Transverse colon (tissue), 4 donors: ENCODE measurements around the gene TUBB2A. TPM values are rescaled to one million over a fixed set of nuclear protein-coding genes. Genes with fewer than 3 reads are reported as not detected.
"Not testable (repeated sequence)": the region's sequence is repeated elsewhere in the genome, so short reads cannot be mapped to it uniquely, and the experiment has no call there.

Source experiments
- DNase-seq: peaks from one replicate; pipeline ENCODE4 v3.0.0-alpha.2; 2019
- H3K27ac ChIP-seq, 4 donors: fragments of 200-600 bp; sonication (generic); 2 replicates each; pipeline ENCODE4 v1.5.1; 2016 to 2018; ENCODE audit warnings: inconsistent platforms in 4 of 4
- H3K27me3 ChIP-seq: fragments of 200-600 bp; sonication (generic); 2 replicates; pipeline ENCODE4 v1.5.1; 2017; ENCODE audit warnings: inconsistent platforms
- H3K36me3 ChIP-seq, 4 donors: fragments of 200-600 bp; sonication (generic); 2 replicates each; pipeline ENCODE4 v1.5.1; 2017 to 2019; ENCODE audit warnings: inconsistent platforms in 4 of 4
- H3K4me1 ChIP-seq, 4 donors: fragments of 200-600 bp; sonication (generic); 2 replicates each; pipeline ENCODE4 v1.5.1; 2017 to 2020; ENCODE audit warnings: inconsistent platforms in 4 of 4
- H3K4me3 ChIP-seq, 4 donors: fragments of 200-600 bp; sonication (generic); 1 replicate in 1 of 4; 2 replicates in 3 of 4; pipeline versions ENCODE4 v1.5.1 to v1.6.1; 2017 to 2019; ENCODE audit warnings: inconsistent platforms in 4 of 4
- H3K9me3 ChIP-seq, 2 donors: fragments of 200-600 bp; sonication (generic); 2 replicates each; pipeline ENCODE4 v1.5.1; 2017 to 2019; ENCODE audit warnings: inconsistent platforms in 2 of 2
- EP300 ChIP-seq: sonication (generic); formaldehyde crosslinking; IDR thresholded peaks from one replicate; pipeline ENCODE4 v1.6.1; 2017; ENCODE audit warnings: antibody characterized with exemption, low read depth
- POLR2A ChIP-seq: fragments of 450-650 bp; IDR thresholded peaks from one replicate; pipeline ENCODE4 v1.6.1; 2016; ENCODE audit warnings: antibody characterized with exemption, mild to moderate bottlenecking, moderate library complexity
- POLR2AphosphoS5 ChIP-seq, 3 donors: sonication (generic); formaldehyde crosslinking; IDR thresholded peaks; one replicate each; pipeline ENCODE4 v1.6.1; 2016; ENCODE audit warnings: antibody characterized with exemption in 3 of 3
- WGBS, 2 donors: methylation state at CpG; one replicate each; pipeline ENCODE4 v1.1.5; 2018; ENCODE audit warnings: low coverage in 1 of 2; 5-methylcytosine and 5-hydroxymethylcytosine counted together
- in situ Hi-C, 4 donors: fragments of 200-750 bp; cut with MboI; loops; one replicate each; pipeline versions ENCODE4 v1.15.0 to v1.15.1; 2017; ENCODE audit warnings: low sequenced_read_pairs in 3 of 4, low pct_ligation_motif_present in 1 of 4, low pct_unique_long_range_greater_than_20kb in 1 of 4
- intact Hi-C: fragments of 100-400 bp; cut with DNase I; formaldehyde crosslinking; loops from one replicate; pipeline ENCODE4 v1.15.1; 2023; ENCODE audit warnings: low total_unique reads
- total RNA-seq, 4 donors: library from RNA; depleted of rRNA; stranded (reverse); fragments of >200 nt; gene quantifications; one replicate each; pipeline ENCODE4 v1.1.0, GENCODE V29; 2016
- TF ChIP-seq, protein P1 (sequence below), 5 experiments: fragments of 200-600 bp in 3 of 5; fragments of 450-650 bp in 2 of 5; sonication (generic) in 3 of 5; IDR thresholded peaks; 1 replicate in 2 of 5; 2 replicates in 3 of 5; pipeline ENCODE4 v1.5.1; 2016 to 2017; ENCODE audit warnings: antibody characterized with exemption in 5 of 5, inconsistent platforms in 3 of 5, mild to moderate bottlenecking in 2 of 5, moderate library complexity in 1 of 5

The TUBB2A gene
- total RNA-seq, 4 donors from 2014 or later: 15.4 to 41.0 (median 29.4) TPM

GRCh38 chr6:3171313-3172175, 14.2 kb upstream of the TUBB2A start:
- H3K27ac ChIP-seq, DNase-seq, intact Hi-C loops, H3K27me3 ChIP-seq, H3K4me1 ChIP-seq, H3K36me3 ChIP-seq, in situ Hi-C loops, H3K9me3 ChIP-seq, H3K4me3 ChIP-seq: not testable (repeated sequence)
- 90% methylated on average over 5 to 17 of the region's 17 CpGs for WGBS, 2 donors

DNA sequence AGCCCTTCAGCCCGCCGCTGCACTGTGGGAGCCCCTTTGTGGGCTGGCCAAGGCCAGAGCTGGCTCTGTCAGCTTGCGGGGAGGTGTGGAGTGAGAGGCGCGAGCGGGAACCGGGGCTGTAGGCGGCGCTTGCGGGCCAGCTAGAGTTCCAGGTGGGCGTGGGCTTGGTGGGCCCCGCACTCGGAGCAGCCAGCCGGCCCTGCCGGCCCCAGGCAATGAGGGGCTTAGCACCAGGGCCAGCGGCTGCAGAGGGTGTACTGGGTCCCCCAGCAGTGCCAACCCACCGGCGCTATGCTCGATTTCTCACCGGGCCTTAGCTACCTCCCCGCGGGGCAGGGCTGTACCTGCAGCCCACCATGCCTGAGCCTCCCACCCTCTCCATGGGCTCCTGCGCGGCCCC, 13.3 kb upstream of the TUBB2A start:
- H3K27ac ChIP-seq, DNase-seq, intact Hi-C loops, H3K36me3 ChIP-seq, in situ Hi-C loops, H3K4me3 ChIP-seq, H3K27me3 ChIP-seq, H3K9me3 ChIP-seq, H3K4me1 ChIP-seq: not testable (repeated sequence)
- 100% methylated on average over 11 of the region's 24 CpGs; no CpG with 5 or more reads in 1 of the 2 donors for WGBS, 2 donors

DNA sequence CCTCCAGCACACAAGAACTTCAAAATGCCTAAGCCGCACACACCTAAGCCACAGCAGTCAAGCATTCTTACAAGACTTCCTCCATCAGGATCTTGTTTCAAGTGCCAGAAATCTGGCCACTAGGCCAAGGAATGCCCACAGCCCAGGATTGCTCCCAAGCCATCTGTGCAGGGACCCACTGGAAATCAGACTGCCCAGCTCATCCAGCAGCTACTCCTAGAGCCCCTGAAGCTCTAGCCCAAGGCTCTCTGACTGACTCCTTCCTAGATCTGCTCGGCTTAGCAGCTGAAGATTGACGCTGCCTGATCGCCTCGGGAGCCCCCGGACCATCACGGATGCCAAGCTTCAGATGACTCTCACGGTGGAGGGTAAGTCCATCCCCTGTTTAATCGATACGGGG, 10.7 kb upstream of the TUBB2A start:
- 92 to 100% methylated on average over 1 to 10 of the region's 10 CpGs for WGBS, 2 donors
- H3K9me3 ChIP-seq, DNase-seq, intact Hi-C loops, H3K4me1 ChIP-seq, H3K36me3 ChIP-seq, in situ Hi-C loops, H3K4me3 ChIP-seq, H3K27ac ChIP-seq, H3K27me3 ChIP-seq: not testable (repeated sequence)

- in situ Hi-C loops, H3K27me3 ChIP-seq, H3K4me3 ChIP-seq, H3K36me3 ChIP-seq, H3K27ac ChIP-seq, intact Hi-C loops, H3K9me3 ChIP-seq, DNase-seq: not testable (repeated sequence)
- 91 to 93% methylated on average over 9 to 10 of the region's 10 CpGs for WGBS, 2 donors
- peaks cover 0 to 15% (median 6%) of the 10 kb centered on the region in 4 donors for H3K4me1 ChIP-seq
Observed at GRCh38 chr6:3166535-3167225, 9.3 kb upstream of the TUBB2A start.

- no peaks in the 10 kb centered on the region for H3K9me3 ChIP-seq
- intact Hi-C loops: no loop called here
- in situ Hi-C loops: no loop called here
- peaks cover 0 to 16% (median 6%) of the 10 kb centered on the region in 4 donors for H3K4me1 ChIP-seq
- WGBS, 2 donors: 58 to 75% methylated on average over 6 to 7 of the region's 7 CpGs
- no peak for DNase-seq
- H3K27me3 ChIP-seq: no peaks in the 10 kb centered on the region
- no peak overlapping the region for H3K4me3 ChIP-seq
- TF ChIP-seq EP300 (no peak), POLR2AphosphoS5 (IDR thresholded peaks at IDR 0.05) (no peak), POLR2A (no peak)
- TF ChIP-seq, protein P1, sequence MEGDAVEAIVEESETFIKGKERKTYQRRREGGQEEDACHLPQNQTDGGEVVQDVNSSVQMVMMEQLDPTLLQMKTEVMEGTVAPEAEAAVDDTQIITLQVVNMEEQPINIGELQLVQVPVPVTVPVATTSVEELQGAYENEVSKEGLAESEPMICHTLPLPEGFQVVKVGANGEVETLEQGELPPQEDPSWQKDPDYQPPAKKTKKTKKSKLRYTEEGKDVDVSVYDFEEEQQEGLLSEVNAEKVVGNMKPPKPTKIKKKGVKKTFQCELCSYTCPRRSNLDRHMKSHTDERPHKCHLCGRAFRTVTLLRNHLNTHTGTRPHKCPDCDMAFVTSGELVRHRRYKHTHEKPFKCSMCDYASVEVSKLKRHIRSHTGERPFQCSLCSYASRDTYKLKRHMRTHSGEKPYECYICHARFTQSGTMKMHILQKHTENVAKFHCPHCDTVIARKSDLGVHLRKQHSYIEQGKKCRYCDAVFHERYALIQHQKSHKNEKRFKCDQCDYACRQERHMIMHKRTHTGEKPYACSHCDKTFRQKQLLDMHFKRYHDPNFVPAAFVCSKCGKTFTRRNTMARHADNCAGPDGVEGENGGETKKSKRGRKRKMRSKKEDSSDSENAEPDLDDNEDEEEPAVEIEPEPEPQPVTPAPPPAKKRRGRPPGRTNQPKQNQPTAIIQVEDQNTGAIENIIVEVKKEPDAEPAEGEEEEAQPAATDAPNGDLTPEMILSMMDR (IDR thresholded peaks at IDR 0.05): no peak
- no peak overlapping the region for H3K27ac ChIP-seq
- H3K36me3 ChIP-seq: no peaks in the 10 kb centered on the region
Observed at GRCh38 chr6:3165631-3166534, 8.5 kb upstream of the TUBB2A start.
